SU-DHL-6 (cell line): ENCODE measurements around the gene UQCR11.

Experiments used
- CTCF ChIP-seq: fragments of 200-600 bp; sonication (generic); IDR thresholded peaks from one replicate; pipeline ENCODE4 v1.5.1; 2017; ENCODE audit warnings: antibody characterized with exemption, mild to moderate bottlenecking, low read length, moderate library complexity; ENCODE audit not compliant: insufficient read depth, poor library complexity, severe bottlenecking
- EZH2phosphoT487 ChIP-seq: fragments of 200-600 bp; sonication (generic), shearing (Covaris generic); conservative IDR thresholded peaks from 2 replicates; pipeline ENCODE4 v1.6.1; 2018; ENCODE audit warnings: mild to moderate bottlenecking, antibody characterized with exemption, low read length, moderate library complexity, mixed read lengths

DNA sequence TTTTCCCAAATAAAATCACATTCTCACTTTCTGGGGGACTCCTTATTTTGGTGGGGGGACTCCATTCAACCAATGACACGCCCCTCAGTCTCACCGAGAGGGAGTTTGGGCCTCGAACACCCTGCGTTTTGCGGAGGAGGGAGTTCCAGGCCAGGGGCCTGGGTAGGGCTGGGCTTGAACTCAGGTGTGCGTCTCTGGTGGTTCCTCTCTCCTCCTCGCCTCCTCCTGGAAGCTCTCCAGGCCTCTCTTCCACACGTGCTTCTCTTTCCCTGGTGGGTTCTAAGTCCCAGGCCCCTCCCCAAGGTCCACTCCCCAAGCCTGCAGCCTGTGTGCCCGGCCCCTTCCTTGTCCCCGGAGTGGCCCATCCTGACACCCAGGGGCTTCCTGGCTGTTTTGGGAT, 51.8 kb downstream of the UQCR11 start:
- TF ChIP-seq EZH2phosphoT487 (no peak), CTCF (no peak)
